Mucosa of gallbladder (tissue), 1 donor: ENCODE measurements around the gene AP3B2. TPM values are rescaled to one million over a fixed set of nuclear protein-coding genes. Genes with fewer than 3 reads are reported as not detected.
A peak's percentile ranks its signal among the peaks of the same experiment; 100 is the strongest.
"Not testable (repeated sequence)": the region's sequence is repeated elsewhere in the genome, so short reads cannot be mapped to it uniquely, and the experiment has no call there.

ENCODE experiments used
- DNase-seq: peaks from one replicate; pipeline ENCODE4 v3.0.0-alpha.2; 2020; ENCODE audit warnings: low spot score
- total RNA-seq: library from RNA; stranded (reverse); gene quantifications from one replicate; pipeline ENCODE4 v1.2.1, GENCODE V29; 2021
- donor health status: DM: no; HTN: no; CAD: no.

Gene AP3B2
- total RNA-seq = 0.69 TPM

- peak; percentile 47 for DNase-seq
These were observed at the start of gene AP3B2 for GRCh38 chr15:82709421-82710207. AP3B2 (minus strand) TSS chr15:82709875; CDS start chr15:82709706, 169 bp downstream.

GRCh38 chr15:82751308-82751707 is 41.6 kb upstream of the AP3B2 start:
- DNase-seq = no peak

- DNase-seq = no peak
These were observed 41.1 kb upstream of the AP3B2 start for GRCh38 chr15:82750831-82751180.

- peak; percentile 93 for DNase-seq
These were observed 40.5 kb upstream of the AP3B2 start for GRCh38 chr15:82749951-82750830.

- no peak for DNase-seq
These were observed 38.6 kb upstream of the AP3B2 start for GRCh38 chr15:82748315-82748714.

- no peak for DNase-seq
These were observed 34.1 kb upstream of the AP3B2 start for GRCh38 chr15:82743810-82744209.

- DNase-seq = no peak
These were observed 32.5 kb upstream of the AP3B2 start for GRCh38 chr15:82742134-82742533.

- no peak for DNase-seq
These were observed 29.4 kb upstream of the AP3B2 start for GRCh38 chr15:82739086-82739485.

- DNase-seq = no peak
These were observed 28.3 kb upstream of the AP3B2 start for GRCh38 chr15:82737975-82738374.

- no peak for DNase-seq
These were observed 21.9 kb upstream of the AP3B2 start for GRCh38 chr15:82731527-82731926.

- no peak for DNase-seq
These were observed 20.4 kb upstream of the AP3B2 start for GRCh38 chr15:82730022-82730530.

- no peak for DNase-seq
These were observed 17.1 kb upstream of the AP3B2 start for GRCh38 chr15:82726816-82727215.

GRCh38 chr15:82715003-82715402 is 5.3 kb upstream of the AP3B2 start:
- no peak for DNase-seq

- DNase-seq = no peak
These were observed 4.3 kb upstream of the AP3B2 start for GRCh38 chr15:82714016-82714415.

- DNase-seq = no peak
These were observed 2.4 kb upstream of the AP3B2 start for GRCh38 chr15:82712036-82712435.

GRCh38 chr15:82710926-82711490 is 1.3 kb upstream of the AP3B2 start:
- DNase-seq = no peak

- no peak for DNase-seq
These were observed 507 bp upstream of the AP3B2 start for GRCh38 chr15:82710208-82710555.

- no peak for DNase-seq
These were observed 624 bp downstream of the AP3B2 start for GRCh38 chr15:82709081-82709420.

GRCh38 chr15:82705856-82706255 is 3.8 kb downstream of the AP3B2 start:
- DNase-seq = not testable (repeated sequence)

- DNase-seq = no peak
These were observed 9.9 kb downstream of the AP3B2 start for GRCh38 chr15:82699726-82700125.

- DNase-seq = no peak
These were observed 10.8 kb downstream of the AP3B2 start for GRCh38 chr15:82698711-82699345.

GRCh38 chr15:82697735-82698407 is 11.8 kb downstream of the AP3B2 start:
- DNase-seq = no peak
